HepG2 (cell line): ENCODE results near the gene CLEC19A. TPM values are rescaled to one million over a fixed set of nuclear protein-coding genes. Genes with fewer than 3 reads are reported as not detected.

ENCODE experiments used
- ATAC-seq: fragments of 200-7000 bp; cut with Tn5 transposase; 3 replicates; pipeline ENCODE4 v1.9.1; 2020; ENCODE audit warnings: mild to moderate bottlenecking, moderate library complexity
- BruUV-seq: library from RNA; stranded (reverse); fragments of 400-500 nt; replicated peaks from 2 replicates; lab custom pipeline; 2021; lab: Mats Ljungman, UMichigan
- CTCF ChIA-PET: fragments of 300-600 bp; formaldehyde crosslinking; extraction: SDS; loops from one replicate; lab custom pipeline; 2021; ENCODE audit warnings: low total read pairs, inconsistent platforms, low intra/inter-chr PET ratio; lab: Yijun Ruan, JAX
- POLR2A ChIA-PET: fragments of 350-600 bp; sonication (Branson Sonifier 250); formaldehyde crosslinking; loops from one replicate; lab custom pipeline; 2020; ENCODE audit warnings: antibody characterized with exemption, inconsistent platforms; lab: Yijun Ruan, JAX
- DNase-seq: peaks from one replicate; pipeline ENCODE4 v3.0.0-alpha.2; 2015; ENCODE audit warnings: low spot score
- FAIRE-seq: peaks from 3 replicates; lab custom pipeline; 2011; peaks lifted over from hg19 to GRCh38; lab: Jason Lieb, UNC
- H2AFZ ChIP-seq: one replicate; pipeline ENCODE4 v1.6.1; 2011; ENCODE audit warnings: low read length, inconsistent platforms
- H3K27ac ChIP-seq: fragments of 300-600 bp; 3 replicates; pipeline ENCODE4 v1.8.0; 2011; ENCODE audit warnings: mixed run types, mild to moderate bottlenecking, mixed read lengths, low read length, inconsistent platforms; ENCODE audit not compliant: insufficient read depth; ENCODE audit errors: extremely low read length
- H3K27me3 ChIP-seq, 2 experiments: fragments of 200-600 bp in 1 of 2; 2 replicates in 1 of 2; 3 replicates in 1 of 2; pipeline versions ENCODE4 v1.6.0 to v1.8.0; 2011; ENCODE audit warnings: low read length in 2 of 2, mild to moderate bottlenecking in 2 of 2, moderate library complexity in 2 of 2, inconsistent platforms in 1 of 2; ENCODE audit not compliant: insufficient read depth in 2 of 2, control insufficient read depth in 1 of 2
- H3K36me3 ChIP-seq, 2 experiments: fragments of 200-600 bp in 1 of 2; replicated peaks in 1 of 2; 2 replicates in 1 of 2; 3 replicates in 1 of 2; pipeline versions ENCODE4 v1.5.1 to v1.8.0; 2011; ENCODE audit warnings: low read length in 2 of 2, inconsistent platforms in 1 of 2; ENCODE audit not compliant: insufficient read depth in 2 of 2, control insufficient read depth in 1 of 2
- H3K4me1 ChIP-seq: 2 replicates; pipeline ENCODE4 v1.5.1; 2012; ENCODE audit warnings: low read length, inconsistent platforms; ENCODE audit not compliant: insufficient read depth
- H3K4me2 ChIP-seq: 2 replicates; pipeline ENCODE4 v1.6.0; 2011; ENCODE audit warnings: low read depth, low read length, inconsistent platforms
- H3K4me3 ChIP-seq, 3 experiments: fragments of 200-600 bp in 1 of 3; sonication (generic), shearing (Covaris generic) in 1 of 3; replicated peaks in 1 of 3; 2 replicates each; pipeline ENCODE4 v1.5.1; 2011 to 2016; ENCODE audit warnings: low read length in 3 of 3, inconsistent platforms in 2 of 3, low read depth in 2 of 3, mild to moderate bottlenecking in 2 of 3, control low read depth in 1 of 3, mixed read lengths in 1 of 3; ENCODE audit not compliant: insufficient read depth in 1 of 3
- H3K79me2 ChIP-seq: one replicate; pipeline ENCODE4 v1.6.1; 2011; ENCODE audit warnings: low read length, inconsistent platforms; ENCODE audit not compliant: insufficient read depth
- H3K9ac ChIP-seq: 2 replicates; pipeline ENCODE4 v1.6.0; 2011; ENCODE audit warnings: mild to moderate bottlenecking, low read depth, low read length, inconsistent platforms; ENCODE audit not compliant: insufficient read depth
- H3K9me3 ChIP-seq: 2 replicates; pipeline ENCODE4 v1.5.1; 2012; ENCODE audit warnings: mild to moderate bottlenecking, low read length
- H4K20me1 ChIP-seq: 2 replicates; pipeline ENCODE4 v1.6.0; 2011; ENCODE audit warnings: inconsistent platforms, mild to moderate bottlenecking, low read length, moderate library complexity; ENCODE audit not compliant: insufficient read depth
- CBX2 ChIP-seq, 2 experiments: fragments of 200-600 bp in 1 of 2; sonication (generic); formaldehyde crosslinking in 1 of 2; IDR thresholded peaks; 2 replicates each; pipeline versions ENCODE4 v1.7.0 to v1.8.1; 2018 to 2022; ENCODE audit warnings: low read depth in 2 of 2, low read length in 1 of 2, mild to moderate bottlenecking in 1 of 2, missing genetic modification reagents in 1 of 2
- HNRNPK ChIP-seq: fragments of 200-400 bp; formaldehyde crosslinking; IDR thresholded peaks from 2 replicates; pipeline ENCODE4 v1.6.1; 2018; ENCODE audit warnings: low read length, low read depth, moderate library complexity, mild to moderate bottlenecking; ENCODE audit not compliant: poor library complexity, severe bottlenecking
- KLF16 ChIP-seq, 2 experiments: sonication (generic) in 1 of 2; formaldehyde crosslinking in 1 of 2; IDR thresholded peaks; 2 replicates each; pipeline versions ENCODE4 v1.6.1 to v1.8.0; 2016 to 2023; ENCODE audit warnings: missing genetic modification reagents in 2 of 2, missing compliant biosample characterization in 1 of 2
- MED8 ChIP-seq: sonication (generic); formaldehyde crosslinking; IDR thresholded peaks from 2 replicates; pipeline ENCODE4 v1.8.1; 2023; ENCODE audit warnings: mild to moderate bottlenecking, missing genetic modification reagents; ENCODE audit not compliant: insufficient replicate concordance
- NCOA1 ChIP-seq: sonication (generic); formaldehyde crosslinking; IDR thresholded peaks from 2 replicates; pipeline ENCODE4 v1.9.0; 2021; ENCODE audit warnings: missing genetic modification reagents
- NFRKB ChIP-seq: fragments of 450-650 bp; IDR thresholded peaks from 2 replicates; pipeline ENCODE4 v1.6.1; 2017
- SALL1 ChIP-seq: sonication (generic); formaldehyde crosslinking; IDR thresholded peaks from 2 replicates; pipeline ENCODE4 v1.8.0; 2022; ENCODE audit warnings: mild to moderate bottlenecking, missing genetic modification reagents
- SAP130 ChIP-seq: IDR thresholded peaks from 2 replicates; pipeline ENCODE4 v1.6.1; 2016; ENCODE audit warnings: low read depth
- SIX4 ChIP-seq: sonication (generic); formaldehyde crosslinking; IDR thresholded peaks from 2 replicates; pipeline ENCODE4 v1.4.0; 2020; ENCODE audit warnings: missing genetic modification reagents
- TFDP2 ChIP-seq: sonication (generic); formaldehyde crosslinking; IDR thresholded peaks from 2 replicates; pipeline ENCODE4 v1.4.0; 2020; ENCODE audit warnings: missing genetic modification reagents
- ZBTB21 ChIP-seq: sonication (generic); formaldehyde crosslinking; IDR thresholded peaks from 2 replicates; pipeline ENCODE4 v1.4.0; 2020; ENCODE audit warnings: missing genetic modification reagents
- ZBTB46 ChIP-seq: sonication (generic); formaldehyde crosslinking; IDR thresholded peaks from 2 replicates; pipeline ENCODE4 v1.4.0; 2020; ENCODE audit warnings: mild to moderate bottlenecking, missing genetic modification reagents, borderline replicate concordance
- ZNF121 ChIP-seq: sonication (generic); formaldehyde crosslinking; IDR thresholded peaks from 2 replicates; pipeline ENCODE4 v1.5.0; 2020; ENCODE audit warnings: mild to moderate bottlenecking, missing genetic modification reagents
- ZNF333 ChIP-seq: sonication (generic); formaldehyde crosslinking; IDR thresholded peaks from 2 replicates; pipeline ENCODE4 v1.4.0; 2020; ENCODE audit warnings: mild to moderate bottlenecking, missing genetic modification reagents, borderline replicate concordance
- ZNF552 ChIP-seq: sonication (generic); formaldehyde crosslinking; IDR thresholded peaks from 2 replicates; pipeline ENCODE4 v1.9.0; 2022; ENCODE audit warnings: missing genetic modification reagents, mild to moderate bottlenecking, borderline replicate concordance
- ZSCAN21 ChIP-seq: sonication (generic); formaldehyde crosslinking; IDR thresholded peaks from 2 replicates; pipeline ENCODE4 v1.8.0; 2022; ENCODE audit warnings: mild to moderate bottlenecking, missing genetic modification reagents, moderate library complexity, borderline replicate concordance
- ZSCAN31 ChIP-seq: sonication (generic); formaldehyde crosslinking; IDR thresholded peaks from 2 replicates; pipeline ENCODE4 v1.5.0; 2020; ENCODE audit warnings: low read depth, mild to moderate bottlenecking, missing genetic modification reagents
- WGBS: methylation state at CpG from one replicate; pipeline ENCODE4 v1.1.6; 2017; ENCODE audit warnings: low lambda C conversion rate; 5-methylcytosine and 5-hydroxymethylcytosine counted together
- in situ Hi-C: cut with HindIII; loops from 2 replicates; pipeline ENCODE4 v1.10.0; 2017; ENCODE audit warnings: low pct_unique_long_range_greater_than_20kb; ENCODE audit not compliant: extremely low pct_ligation_motif_present
- intact Hi-C: fragments of 100-400 bp; cut with micrococcal nuclease; formaldehyde crosslinking; loops from one replicate; pipeline ENCODE4 v1.10.0; 2022; ENCODE audit not compliant: unreplicated experiment
- polyA plus RNA-seq, 8 experiments: library from polyadenylated mRNA; depleted of rRNA in 3 of 8; stranded (reverse) in 7 of 8; unstranded in 1 of 8; fragments of >200 nt; fragmentation: Illumina TruSeq in 4 of 8; extraction: Trizol in 4 of 8; gene quantifications; 2 replicates each; pipeline versions ENCODE4 v1.2.1 to v1.2.3, GENCODE V29; 2011 to 2016; ENCODE audit warnings: low read depth in 4 of 8, missing spikeins in 1 of 8, mixed read lengths in 1 of 8; ENCODE audit not compliant: insufficient read depth in 1 of 8
- total RNA-seq, 5 experiments: library from RNA; depleted of rRNA; stranded (reverse); fragments of >200 nt; fragmentation: Illumina TruSeq; extraction: Trizol; gene quantifications; 2 replicates each; pipeline ENCODE4 v1.2.3, GENCODE V29; 2016; ENCODE audit warnings: low read depth in 1 of 5

Gene CLEC19A
- total and polyA plus RNA-seq, 2 of the 13 experiments (the other 11 are each of a cell fraction or from before 2014, with no cell fraction given), result not detected

DNA sequence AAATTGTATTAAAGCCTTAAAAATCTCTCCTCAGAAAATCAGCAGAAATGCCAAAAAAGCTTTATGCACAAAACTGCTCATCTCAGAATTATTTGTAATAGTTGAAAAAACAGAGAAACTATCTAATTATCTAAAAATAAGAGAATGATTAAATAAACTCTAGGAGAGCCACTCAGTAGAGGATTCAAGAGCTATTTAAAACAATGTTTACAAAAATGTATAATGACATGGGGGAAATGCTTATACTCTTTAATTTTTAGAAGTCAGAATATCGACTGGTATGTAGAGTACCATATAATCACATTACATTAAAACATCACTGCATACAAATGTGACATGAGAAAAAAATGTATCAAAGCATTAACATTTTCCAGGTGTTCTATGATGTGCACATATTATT, 11.9 kb downstream of the CLEC19A start:
- no peak for DNase-seq
- WGBS, result 2% methylated on average over 1 of the region's 1 CpG

DNA sequence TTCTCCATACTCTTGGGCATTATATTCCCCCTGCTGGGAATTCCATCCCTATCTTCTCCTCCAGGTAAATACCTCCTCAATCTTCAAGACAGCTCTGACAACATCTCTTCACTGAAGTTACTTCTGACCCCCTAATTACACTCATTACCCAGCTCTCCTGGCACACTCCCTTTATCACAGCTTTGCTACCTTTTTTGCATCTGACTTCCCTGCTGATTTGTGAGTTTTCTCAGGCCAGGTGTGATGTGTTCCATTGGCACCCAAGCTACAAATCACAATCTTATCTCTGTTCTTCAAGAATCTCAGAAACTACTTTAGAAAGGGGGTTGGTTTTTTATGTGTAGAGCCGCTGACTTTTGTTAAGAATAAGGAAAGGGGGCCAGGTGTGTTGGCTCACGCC, 14.0 kb downstream of the CLEC19A start:
- no TSS peak for BruUV-seq
- ATAC-seq, result no peak
- in situ Hi-C loops, result no loop called here
- no peaks in the 10 kb centered on the region for H3K79me2 ChIP-seq
- H3K4me3 ChIP-seq, result no peak overlapping the region
- CTCF ChIA-PET, result no interaction called here
- intact Hi-C loops, result no loop called here
- H4K20me1 ChIP-seq, result no peaks in the 10 kb centered on the region; the same call in 1 of the 2 replicates
- no peak for FAIRE-seq
- no peak for TF ChIP-seq SIX4 (CRISPR knock-in tag)
- TF ChIP-seq CBX2 (IDR thresholded peaks at IDR 0.05; ENCODE audit: low read depth, low read length), result no peak
- no peak for TF ChIP-seq CBX2 (CRISPR knock-in tag; IDR thresholded peaks at IDR 0.05; ENCODE audit: low read depth)
- no peak for TF ChIP-seq ZSCAN31
- no peak for TF ChIP-seq MED8 (CRISPR knock-in tag)
- no peak for TF ChIP-seq ZBTB46
- no peak for TF ChIP-seq HNRNPK
- TF ChIP-seq, all 625 proteins: peak for 0
- Histone ChIP-seq H3K4me1 (no peaks in the 10 kb centered on the region), H3K9ac (no peak overlapping the region), H3K27ac (no peak overlapping the region), H3K4me2 (no peak overlapping the region), H3K27me3 (peaks cover 2 to 13% of the 10 kb centered on the region in 2 experiments; a peak in 2 of 5 replicates), H3K9me3 (no peaks in the 10 kb centered on the region), H3K36me3 (no peaks in the 10 kb centered on the region), H2AFZ (no peak overlapping the region)
- 2% methylated on average over 2 of the region's 2 CpGs for WGBS
- no peak for DNase-seq
- POLR2A ChIA-PET, result interaction anchor here (0.6 kb wide), 1 partner anchor 189 kb away, joined by 3 read pairs; no protein-coding TSS in a partner anchor

More for the DNA sequence above, 11.9 kb downstream of the CLEC19A start:
- H3K79me2 ChIP-seq, result no peaks in the 10 kb centered on the region
- in situ Hi-C loops (no loop called here), intact Hi-C loops (no loop called here)
- H3K27me3 ChIP-seq, result peaks cover 2 to 14% of the 10 kb centered on the region in 2 experiments; a peak in 2 of 5 replicates
- CTCF ChIA-PET, result no interaction called here
- BruUV-seq, result no TSS peak
- TF ChIP-seq KLF16 (CRISPR knock-in tag; IDR thresholded peaks at IDR 0.05) (no peak), NCOA1 (CRISPR knock-in tag) (no peak), ZBTB21 (CRISPR knock-in tag) (no peak), ZNF552 (CRISPR knock-in tag) (no peak), SALL1 (CRISPR knock-in tag) (no peak), TFDP2 (CRISPR knock-in tag) (no peak), ZNF333 (CRISPR knock-in tag) (no peak), NFRKB (no peak), SAP130 (CRISPR knock-in tag) (no peak), ZSCAN21 (CRISPR knock-in tag) (no peak), ZNF121 (CRISPR knock-in tag) (no peak)
- TF ChIP-seq, all 625 proteins: peak for 0
- Histone ChIP-seq H3K9me3 (no peaks in the 10 kb centered on the region), H4K20me1 (no peaks in the 10 kb centered on the region; the same call in 1 of the 2 replicates), H3K4me1 (no peaks in the 10 kb centered on the region), H3K9ac (no peak overlapping the region), H2AFZ (no peak overlapping the region), H3K4me2 (no peak overlapping the region), H3K4me3 (no peak overlapping the region), H3K27ac (no peak overlapping the region), H3K36me3 (no peaks in the 10 kb centered on the region)
- FAIRE-seq (no peak), ATAC-seq (no peak)
- POLR2A ChIA-PET, result no interaction called here
